Measurements from ENCODE around the gene RAVER1.
A peak's percentile ranks its signal among the peaks of the same experiment; 100 is the strongest.
"Not testable (repeated sequence)": the region's sequence is repeated elsewhere in the genome, so short reads cannot be mapped to it uniquely, and the experiment has no call there.

The RAVER1 gene, protein sequence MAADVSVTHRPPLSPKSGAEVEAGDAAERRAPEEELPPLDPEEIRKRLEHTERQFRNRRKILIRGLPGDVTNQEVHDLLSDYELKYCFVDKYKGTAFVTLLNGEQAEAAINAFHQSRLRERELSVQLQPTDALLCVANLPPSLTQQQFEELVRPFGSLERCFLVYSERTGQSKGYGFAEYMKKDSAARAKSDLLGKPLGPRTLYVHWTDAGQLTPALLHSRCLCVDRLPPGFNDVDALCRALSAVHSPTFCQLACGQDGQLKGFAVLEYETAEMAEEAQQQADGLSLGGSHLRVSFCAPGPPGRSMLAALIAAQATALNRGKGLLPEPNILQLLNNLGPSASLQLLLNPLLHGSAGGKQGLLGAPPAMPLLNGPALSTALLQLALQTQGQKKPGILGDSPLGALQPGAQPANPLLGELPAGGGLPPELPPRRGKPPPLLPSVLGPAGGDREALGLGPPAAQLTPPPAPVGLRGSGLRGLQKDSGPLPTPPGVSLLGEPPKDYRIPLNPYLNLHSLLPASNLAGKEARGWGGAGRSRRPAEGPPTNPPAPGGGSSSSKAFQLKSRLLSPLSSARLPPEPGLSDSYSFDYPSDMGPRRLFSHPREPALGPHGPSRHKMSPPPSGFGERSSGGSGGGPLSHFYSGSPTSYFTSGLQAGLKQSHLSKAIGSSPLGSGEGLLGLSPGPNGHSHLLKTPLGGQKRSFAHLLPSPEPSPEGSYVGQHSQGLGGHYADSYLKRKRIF

DNA sequence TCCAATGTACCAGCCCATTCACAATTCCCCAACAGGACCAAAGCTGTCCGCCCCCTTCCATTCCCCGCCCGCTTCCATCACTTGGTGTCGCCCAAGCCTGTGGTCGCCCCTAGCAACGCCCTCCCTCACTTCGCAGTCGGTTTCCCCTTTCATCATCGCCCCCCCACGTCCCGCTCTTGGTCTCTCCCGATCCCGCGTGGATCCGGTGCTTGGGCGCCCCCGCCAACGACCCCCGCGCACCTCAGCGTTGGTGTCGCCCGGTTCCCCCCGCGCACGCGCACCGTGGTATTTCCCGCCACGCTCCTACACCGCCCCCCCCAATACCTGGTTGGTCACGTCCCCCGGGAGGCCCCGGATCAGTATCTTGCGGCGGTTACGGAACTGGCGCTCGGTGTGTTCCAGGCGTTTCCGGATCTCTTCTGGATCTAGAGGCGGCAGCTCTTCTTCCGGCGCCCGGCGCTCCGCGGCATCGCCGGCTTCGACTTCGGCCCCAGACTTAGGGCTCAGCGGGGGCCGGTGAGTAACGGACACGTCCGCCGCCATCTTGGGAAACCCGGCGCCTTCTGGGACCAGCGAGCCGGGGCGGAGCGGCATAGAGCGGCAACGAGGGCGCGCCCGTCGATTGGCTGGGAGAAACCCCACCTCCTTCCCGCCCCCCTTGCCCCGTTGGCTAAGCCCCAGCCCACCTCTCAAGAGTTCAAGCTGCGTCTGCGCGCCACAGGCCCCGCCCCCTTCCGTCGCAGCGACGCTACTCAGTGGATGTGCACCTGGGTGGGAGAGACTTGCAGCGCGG, at the start of gene RAVER1:
Gene RAVER1, minus strand, starts transcription at position 565 of the 793 bp plus-strand sequence. Its CDS starts 22 bp downstream, at position 543.
- DNase-seq (ENCODE audit: low read depth in 3 of 3): peak; percentile 93 to 97 (median 97)

DNA sequence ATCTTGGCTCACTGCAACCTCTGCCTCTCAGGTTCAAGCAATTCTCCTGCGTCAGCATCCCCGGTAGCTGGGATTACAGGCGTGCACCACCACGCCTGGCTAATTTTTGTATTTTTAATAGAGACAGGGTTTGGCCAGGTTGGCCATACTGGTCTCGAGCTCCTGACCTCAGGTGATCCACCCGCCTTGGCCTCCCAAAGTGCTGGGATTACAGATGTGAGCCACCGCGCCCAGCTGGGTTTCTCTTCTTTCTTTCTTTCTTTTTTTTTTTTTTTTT, 49.8 kb upstream of the RAVER1 start:
- not testable (repeated sequence) for DNase-seq (ENCODE audit: low read depth in 3 of 3)

DNA sequence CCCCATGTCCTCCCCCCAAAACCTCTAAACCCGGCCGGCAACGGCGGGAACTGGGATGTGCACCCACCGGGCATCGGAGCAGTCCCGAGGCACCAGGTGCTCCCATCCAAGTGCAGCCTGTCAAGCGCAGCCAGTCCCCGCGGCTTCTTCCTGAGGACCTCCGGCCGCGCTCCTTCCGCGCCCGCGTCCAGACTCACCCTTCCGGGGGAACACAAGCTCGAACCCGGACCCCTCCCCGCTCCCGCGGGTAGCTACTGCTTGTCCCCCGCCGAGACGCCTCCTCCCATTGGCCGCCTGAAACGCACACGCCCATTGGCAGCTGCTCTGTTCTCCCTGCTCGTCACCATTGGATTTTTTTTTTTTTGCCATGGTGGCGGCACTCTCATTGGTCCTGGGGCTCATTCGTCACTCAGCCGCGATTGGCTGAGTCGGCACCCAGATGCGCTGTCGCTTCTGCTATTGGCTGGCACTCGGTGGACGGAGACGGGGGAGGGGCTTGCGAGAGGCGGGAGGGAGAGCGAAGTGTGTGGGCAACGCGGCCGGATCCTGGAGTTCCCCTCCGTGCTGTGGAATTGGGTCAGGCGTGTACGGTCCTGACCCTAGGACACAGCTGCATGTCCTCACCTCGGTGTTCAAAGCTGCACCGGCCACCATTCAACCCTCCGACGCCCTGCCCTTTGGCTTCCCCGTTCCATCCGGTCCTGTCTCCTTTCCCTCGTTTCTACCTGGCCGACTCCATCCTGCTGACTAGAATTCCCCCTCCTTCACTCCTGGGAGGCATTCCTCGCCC, 47.2 kb upstream of the RAVER1 start, which contains the start of gene TYK2:
Gene TYK2, minus strand, starts transcription at position 260 of the 790 bp plus-strand sequence. CDS start 2,166 bp downstream, outside the sequence.
- peak; percentile 92 to 93 (median 93) for DNase-seq (ENCODE audit: low read depth in 3 of 3)

DNA sequence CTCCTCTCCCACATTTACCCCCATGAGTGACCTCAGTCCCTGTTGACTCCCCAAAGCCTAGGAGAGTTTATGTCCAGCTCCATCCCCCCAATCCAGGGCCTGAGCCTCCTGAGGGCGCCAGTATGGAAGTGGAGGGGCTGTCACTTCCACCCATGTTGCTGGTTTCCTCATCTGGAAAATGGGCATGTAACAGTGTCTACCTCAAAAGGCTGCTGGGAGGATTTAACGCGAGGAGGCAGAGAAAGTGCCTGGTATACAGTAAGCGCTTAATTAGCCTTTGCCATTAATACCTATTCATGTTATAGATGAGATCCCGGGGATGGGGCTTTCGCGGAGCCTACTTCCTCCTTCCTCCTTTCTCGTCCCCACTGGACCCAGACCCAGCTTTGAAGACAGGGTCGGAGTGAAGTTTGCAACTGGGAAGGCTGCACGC, 46.6 kb upstream of the RAVER1 start:
- no peak for DNase-seq (ENCODE audit: low read depth in 3 of 3)

DNA sequence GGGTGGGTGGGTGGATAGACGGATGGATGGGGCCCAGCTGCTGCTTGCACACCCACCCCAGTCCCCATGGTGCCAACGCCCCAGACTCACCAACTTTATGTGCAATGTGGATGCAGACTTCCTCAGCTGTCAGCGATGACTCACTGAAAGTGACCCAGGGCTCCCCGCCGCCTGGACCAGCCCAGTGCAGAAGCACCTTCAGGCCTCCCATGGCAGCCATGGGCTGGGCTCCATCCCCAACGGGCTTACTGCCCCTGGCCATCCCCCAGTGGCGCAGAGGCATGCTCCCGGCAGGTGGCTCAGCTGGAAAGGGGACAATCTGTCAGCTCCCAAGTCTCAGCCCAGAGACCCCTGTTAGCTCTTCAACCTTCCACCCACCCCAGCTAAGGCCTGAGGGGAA, 44.8 kb upstream of the RAVER1 start:
- no peak for DNase-seq (ENCODE audit: low read depth in 3 of 3)

DNA sequence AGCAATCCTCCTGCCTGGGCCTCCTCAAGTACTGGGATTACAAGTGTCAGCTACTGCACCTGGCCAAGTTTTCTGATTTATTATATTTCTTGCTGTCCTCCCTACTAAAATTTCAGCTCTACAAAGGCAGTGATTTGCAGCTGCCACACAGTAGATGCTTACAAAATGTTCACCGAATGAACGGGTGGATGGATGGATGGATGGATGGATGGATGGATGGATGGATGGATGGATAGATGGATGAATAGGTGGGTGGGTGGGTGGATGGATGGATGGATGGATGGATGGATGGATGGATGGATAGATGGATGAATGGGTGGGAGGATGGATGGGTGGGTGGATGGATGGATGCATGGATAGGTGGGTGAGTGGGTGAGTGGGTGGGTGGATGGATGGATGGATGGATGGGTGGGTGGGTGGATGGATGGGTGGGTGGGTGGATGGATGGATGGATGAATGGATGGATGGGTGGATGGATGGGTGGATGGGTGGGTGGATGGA, 43.9 kb upstream of the RAVER1 start:
- not testable (repeated sequence) for DNase-seq (ENCODE audit: low read depth in 3 of 3)

DNA sequence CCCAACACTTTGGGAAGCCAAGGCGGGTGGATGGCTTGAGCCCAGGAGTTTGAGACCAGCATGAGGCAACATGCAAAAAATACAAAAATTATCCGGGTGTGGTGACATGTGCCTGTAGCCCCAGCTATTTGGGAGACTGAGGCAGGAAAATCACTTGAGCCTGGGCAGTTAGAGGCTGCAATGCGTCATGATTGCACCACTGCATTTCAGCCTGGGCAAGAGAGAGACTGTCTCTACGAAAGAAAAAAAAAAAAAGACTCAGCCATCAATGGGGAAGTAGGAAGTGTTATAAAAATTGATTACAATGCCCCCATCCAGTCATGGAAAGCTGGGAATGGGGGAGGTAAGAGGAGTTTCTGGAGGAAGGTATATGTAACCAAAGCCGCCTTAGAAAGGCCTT, 41.6 kb upstream of the RAVER1 start:
- no peak for DNase-seq (ENCODE audit: low read depth in 3 of 3)

DNA sequence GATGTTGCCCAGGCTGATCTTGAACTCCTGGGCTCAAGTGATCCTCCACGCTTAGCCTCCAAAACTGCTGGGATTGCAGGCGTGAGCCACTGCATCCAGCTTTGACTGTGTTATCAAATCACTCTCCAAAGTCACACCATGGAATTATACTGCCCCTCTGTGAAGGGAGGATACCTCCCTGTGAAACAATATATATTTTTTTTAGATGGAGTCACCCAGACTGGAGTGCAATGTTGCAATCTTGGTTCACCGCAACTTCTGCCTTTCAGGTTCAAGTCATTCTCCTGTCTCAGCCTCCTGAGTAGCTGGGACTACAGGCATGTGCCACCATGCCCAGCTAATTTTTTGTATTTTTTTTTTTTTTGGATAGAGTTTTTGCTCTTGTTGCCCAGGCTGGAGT, 39.4 kb upstream of the RAVER1 start:
- no peak for DNase-seq (ENCODE audit: low read depth in 3 of 3)

DNA sequence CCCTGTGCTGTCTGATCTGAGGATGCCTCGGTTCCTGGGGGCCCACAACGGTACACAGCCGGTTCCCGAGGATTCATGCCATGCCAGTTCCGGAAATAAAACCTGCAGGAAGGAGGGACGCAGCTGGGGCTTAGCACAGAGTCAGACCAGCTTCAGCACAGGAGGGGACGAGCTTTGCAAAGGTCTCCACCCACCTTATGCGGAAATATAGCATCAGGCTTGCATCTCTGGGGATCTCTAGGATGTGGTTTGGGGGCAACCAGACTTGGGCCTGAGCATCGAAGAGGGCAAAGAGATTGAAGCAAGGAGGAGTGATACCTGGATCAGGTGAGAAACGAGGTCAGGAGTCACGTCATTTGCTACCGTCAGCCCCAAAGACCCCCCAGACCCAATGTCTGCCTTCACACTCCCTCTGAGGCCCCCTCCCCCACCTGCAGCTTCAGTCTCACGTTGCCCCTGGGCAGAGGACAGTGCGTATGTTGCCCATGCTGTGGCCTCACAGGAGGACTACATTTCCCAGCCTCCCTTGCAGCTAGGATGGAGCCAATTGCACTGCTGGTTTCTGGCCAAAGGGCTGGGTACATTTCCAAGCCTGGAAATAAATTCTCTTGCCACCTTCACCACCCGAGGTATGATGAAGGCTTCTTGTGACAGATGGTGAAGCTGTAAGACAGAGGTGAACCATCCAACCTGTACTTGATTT, 34.9 kb upstream of the RAVER1 start:
- DNase-seq (ENCODE audit: low read depth in 3 of 3): no peak

DNA sequence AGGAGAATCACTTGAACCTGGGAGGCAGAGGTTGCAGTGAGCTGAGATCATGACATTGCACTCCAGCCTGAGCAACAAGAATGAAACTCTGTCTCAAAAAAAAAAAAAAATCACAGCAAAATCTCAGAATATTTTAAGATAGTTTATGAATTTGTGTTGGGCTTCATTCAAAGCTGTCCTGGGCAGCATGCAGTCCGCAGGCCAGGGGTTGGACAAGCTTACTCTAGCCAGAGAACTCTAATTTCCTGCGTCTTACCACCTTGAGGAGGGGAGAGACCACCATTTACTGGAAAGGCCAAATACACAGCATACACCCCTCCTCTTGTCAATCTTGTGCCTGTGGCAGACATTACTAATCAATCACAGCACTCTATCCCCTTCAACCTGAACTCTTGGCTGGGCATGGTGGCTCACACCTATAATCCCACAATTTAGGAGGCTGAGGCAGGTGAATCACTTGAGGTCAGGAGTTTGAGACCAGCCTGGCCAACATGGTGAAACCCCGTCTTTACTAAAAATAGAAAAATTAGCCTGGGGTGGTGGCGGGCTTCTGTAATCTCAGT, 33.7 kb upstream of the RAVER1 start:
- DNase-seq (ENCODE audit: low read depth in 3 of 3): not testable (repeated sequence)

DNA sequence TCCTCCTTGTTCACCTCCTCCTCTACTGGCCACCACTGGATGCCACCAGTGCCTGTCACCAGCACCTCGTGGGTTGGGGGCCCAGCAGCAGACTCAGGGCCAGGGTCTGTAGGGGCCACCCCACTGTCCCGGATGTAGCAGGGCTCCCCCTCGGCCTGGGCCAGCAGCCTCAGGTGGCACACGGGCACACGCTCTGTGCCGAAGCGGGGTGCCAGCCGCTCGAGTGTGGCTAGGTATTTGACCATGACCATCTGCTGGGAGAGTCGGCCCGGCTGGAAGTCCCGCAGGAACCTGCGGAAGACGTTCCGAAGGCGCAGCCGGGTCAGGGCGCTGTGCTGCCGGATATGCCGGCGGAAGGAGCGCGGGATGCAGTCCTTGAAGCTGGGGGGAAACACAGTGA, 32.2 kb upstream of the RAVER1 start:
- DNase-seq (ENCODE audit: low read depth in 3 of 3): no peak

DNA sequence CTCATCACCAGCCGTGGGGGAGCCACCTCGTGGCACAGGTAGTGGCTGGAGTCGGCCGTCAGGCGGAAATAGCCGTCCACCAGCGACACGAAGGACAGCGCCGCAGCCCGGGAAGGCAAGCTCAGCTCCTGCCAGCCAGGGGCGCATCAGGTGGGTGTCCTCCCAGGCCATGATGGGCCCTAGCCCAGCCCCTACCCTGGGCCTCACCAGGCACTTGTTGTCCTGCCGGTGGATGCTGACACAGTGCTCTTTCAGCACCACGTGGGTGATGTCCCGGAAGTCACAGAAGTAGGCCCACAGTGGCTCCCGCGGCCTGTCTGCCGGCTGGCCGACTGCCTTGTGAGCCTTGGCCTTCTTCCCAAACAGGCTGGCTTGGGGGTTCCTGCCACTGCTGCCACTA, 31.3 kb upstream of the RAVER1 start:
- DNase-seq (ENCODE audit: low read depth in 3 of 3): no peak

DNA sequence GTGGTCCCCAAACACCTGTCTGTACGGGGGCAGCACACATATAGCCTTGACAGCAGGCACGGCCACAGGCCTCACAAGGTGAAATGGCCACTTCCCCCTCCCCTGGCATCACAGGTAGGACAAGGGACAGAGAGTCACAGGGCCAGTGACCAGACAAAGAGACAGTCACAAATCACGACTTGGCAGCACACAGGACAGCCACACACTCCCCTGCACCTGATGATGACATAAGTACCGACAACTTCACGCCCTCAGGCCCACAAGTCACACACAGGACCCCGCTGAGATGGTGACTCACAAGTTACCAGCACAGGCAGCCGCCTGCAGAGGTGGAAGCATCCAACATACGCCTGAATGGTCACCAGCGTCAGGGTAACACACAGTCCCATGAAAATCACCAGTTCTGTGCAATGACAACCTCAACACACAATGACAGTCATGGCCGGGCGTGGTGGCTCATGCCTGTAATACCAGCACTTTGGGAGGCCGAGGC, 30.5 kb upstream of the RAVER1 start:
- DNase-seq (ENCODE audit: low read depth in 3 of 3): no peak

DNA sequence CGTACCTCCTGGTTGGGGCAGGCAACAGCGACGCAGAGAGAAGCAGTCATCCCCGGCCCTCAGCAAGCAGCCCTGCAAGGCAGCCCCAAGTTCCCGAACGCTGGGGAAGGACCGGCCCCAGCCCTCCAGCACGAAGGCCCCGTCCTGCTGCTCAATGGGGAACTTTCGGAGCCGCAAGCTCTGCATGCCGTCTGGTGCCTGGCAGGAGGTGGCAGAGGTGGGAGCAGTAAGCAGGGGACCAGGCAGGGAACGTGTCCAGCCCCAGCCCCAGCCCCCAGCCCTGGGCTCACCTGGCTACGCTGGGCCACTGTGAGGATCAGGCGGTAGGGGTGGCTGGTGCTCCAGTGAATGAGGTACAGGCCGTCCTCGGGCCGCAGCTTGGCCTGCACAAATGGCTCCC, 28.9 kb upstream of the RAVER1 start:
- no peak for DNase-seq (ENCODE audit: low read depth in 3 of 3)

DNA sequence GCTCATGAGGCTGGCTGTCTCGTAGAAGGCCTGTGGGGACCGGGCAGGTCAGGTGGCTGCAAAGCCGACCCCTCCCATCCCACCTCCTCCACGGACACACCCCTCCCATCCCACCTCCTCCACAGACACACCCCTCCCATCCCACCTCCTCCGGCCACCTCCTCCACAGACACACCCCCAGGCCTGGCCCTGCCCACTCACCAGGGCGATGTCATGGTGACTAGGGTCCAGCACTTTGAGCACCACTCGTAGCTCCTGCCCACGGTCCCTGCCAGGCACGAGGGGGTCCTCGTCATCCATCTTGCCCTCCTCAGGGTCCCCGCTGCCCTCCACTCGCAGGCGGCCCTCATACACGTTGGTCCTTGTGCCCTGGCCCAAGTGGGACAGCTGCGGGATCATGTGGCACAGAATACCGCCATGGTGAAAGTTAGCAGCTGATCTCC, 28.3 kb upstream of the RAVER1 start:
- DNase-seq (ENCODE audit: low read depth in 3 of 3): no peak

DNA sequence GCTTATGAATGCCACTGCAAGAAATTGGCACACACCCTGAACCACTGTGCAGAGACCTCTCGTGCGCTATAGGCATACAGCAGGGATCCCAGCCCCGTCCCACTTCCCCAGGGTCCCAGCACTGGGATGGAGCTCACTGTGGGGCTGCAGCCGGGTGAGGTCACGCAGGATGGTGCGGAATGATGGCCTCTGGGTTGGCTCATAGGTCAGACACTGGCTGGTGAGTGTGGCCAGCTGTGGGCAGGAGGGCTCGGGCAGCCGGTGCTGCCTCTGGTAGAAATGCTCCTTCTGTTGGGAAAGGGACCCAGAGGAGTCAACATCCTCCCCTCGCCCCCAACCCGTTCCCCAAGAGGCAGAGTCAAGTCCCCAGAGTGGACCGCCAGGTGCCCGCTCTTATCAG, 23.1 kb upstream of the RAVER1 start:
- no peak for DNase-seq (ENCODE audit: low read depth in 3 of 3)

DNA sequence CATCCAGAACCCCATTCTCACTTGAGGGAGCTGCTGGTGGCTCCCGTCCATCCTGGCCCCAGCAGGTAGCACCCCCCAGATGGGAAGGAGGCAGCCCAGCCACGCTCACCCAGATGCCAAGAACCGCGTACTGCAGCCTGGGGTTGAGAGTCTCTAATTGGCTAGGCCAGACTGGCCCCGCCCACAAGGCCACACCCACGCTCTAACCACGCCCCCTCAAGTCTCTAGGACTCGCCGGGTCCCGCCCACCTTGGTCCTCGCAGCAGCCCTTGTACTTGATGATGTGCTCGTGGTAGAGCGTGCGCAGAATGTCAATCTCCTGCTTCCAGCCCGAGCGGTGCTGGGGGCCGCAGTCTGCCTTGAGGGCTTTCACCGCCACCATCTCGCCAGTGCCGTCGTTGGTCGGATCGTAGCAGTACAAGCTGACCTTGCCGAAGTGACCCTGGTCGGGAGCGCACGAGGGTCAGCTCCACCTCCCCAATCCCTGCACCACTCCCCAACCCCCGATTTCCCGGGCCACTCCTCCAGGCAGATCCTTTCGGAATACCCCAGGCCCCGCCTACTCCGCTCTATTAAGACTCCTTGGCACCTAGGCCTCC, 20.6 kb upstream of the RAVER1 start:
- peak in 1 of 3 experiments; percentile 17 for DNase-seq (ENCODE audit: low read depth in 3 of 3)

DNA sequence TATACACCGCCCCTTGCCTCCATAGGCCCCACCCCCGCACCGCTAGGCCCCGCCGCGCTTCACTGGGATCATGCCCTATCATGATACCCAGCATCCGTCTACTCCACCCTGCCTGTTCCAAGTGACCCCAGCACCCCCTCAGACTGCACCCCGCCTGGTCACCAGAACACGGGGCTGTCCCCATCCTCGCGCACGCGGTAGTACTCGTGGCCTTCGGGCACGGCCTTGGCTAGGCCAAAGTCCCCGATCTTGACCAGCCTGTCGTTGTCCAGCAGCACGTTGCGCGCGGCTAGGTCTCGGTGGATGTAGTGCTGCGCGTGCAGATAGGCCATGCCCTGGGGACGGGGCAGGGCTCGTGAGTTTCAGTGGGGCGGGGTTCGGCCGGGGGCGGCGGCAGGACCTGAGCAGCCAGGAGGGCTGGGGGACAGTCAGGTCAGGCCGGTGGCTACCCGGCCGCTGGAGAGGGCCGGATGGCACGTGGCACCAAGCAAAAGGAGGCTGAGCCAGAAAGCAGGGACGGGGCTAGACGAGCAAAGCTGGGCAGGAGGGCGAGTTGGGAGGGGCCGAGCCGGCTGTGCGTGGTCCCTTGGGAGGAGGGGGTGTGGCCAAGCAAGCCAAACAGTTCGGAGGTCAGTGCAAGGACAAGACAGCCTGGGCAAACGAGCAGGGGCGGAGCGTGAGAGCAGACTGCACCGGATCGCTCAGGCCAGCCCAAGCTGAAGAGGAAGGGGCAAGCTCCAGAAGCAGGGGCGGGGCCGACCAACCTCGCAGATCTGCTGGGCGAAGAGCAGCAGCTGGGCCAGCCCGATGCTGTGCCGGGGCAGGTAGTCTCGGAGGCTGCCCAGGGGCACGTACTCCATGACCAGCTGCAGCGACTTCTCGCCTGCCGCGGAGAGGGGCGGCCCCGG, 19.7 kb upstream of the RAVER1 start:
- no peak for DNase-seq (ENCODE audit: low read depth in 3 of 3)

DNA sequence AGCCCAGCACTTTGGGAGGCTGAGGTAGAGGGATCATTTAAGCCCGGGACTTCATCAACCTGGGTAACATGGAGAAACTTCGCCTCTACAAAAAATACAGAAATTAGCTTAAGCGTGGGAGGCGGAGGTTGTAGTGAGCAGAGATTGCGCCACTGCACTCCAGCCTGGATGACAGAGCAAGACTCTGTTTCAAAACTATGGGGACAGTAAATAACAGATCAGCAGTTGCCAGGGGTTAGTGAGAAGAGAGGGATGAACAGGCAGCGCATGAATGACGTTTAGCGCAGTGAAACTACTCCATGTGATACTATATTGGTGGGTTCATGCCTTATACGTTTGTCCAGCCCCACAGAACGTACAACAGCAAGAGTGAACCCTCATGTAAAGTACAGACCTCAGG, 13.2 kb upstream of the RAVER1 start:
- DNase-seq (ENCODE audit: low read depth in 3 of 3): no peak
